HG02981 (cell line): ENCODE results near the gene LCP2.
"Not testable (repeated sequence)": the region's sequence is repeated elsewhere in the genome, so short reads cannot be mapped to it uniquely, and the experiment has no call there.

ENCODE experiments used
- ATAC-seq: cut with Tn5 transposase; IDR thresholded peaks from one replicate; pipeline ENCODE4 v1.9.1; 2021; ENCODE audit warnings: mild to moderate bottlenecking, moderate library complexity; ENCODE audit not compliant: unreplicated experiment

LCP2 gene

DNA sequence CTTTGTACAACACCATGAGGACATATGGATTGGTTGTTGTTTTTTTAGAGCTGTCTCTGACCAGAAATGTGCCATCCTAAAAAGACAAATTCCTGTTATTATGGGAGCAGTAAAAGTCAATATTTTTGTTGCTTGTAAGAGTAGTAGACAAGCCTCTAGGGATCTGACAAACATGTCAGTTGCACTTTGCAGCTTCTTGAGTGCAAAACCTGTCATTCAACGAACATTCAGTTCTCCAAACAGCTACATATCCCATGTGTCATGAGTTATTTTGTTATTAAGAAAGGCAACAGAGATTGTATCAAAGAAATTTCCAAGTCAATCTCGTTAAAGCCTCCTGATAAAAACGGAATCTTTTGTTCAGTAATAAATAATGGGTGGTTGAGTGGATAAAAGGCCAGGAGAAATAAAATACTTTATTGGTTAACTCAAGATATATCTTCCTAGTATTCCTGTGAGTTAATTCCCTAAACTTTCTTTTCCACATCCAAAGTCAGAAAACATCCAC is 46.7 kb downstream of the LCP2 start:
- ATAC-seq = no peak

DNA sequence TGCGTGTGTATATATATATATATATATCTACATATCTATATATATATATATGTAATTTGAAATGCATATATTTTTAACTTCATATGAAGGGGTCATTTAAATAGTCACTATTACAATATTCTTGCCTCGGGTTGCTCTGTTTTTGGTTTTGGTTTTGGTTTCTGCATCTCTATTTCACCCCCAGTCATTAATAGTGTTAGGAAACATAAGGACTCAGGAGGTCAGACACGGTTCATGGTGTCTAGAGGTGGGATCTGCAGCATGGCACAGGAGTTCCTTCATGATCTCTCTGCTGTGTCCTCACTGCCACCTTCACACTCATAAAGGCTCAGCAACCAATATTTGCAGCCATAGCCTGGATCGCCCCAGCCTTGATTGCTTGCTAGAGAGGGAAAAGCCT is 48.2 kb downstream of the LCP2 start:
- ATAC-seq = no peak

GRCh38 chr5:170248931-170249227 is 48.7 kb downstream of the LCP2 start:
- ATAC-seq = not testable (repeated sequence)

DNA sequence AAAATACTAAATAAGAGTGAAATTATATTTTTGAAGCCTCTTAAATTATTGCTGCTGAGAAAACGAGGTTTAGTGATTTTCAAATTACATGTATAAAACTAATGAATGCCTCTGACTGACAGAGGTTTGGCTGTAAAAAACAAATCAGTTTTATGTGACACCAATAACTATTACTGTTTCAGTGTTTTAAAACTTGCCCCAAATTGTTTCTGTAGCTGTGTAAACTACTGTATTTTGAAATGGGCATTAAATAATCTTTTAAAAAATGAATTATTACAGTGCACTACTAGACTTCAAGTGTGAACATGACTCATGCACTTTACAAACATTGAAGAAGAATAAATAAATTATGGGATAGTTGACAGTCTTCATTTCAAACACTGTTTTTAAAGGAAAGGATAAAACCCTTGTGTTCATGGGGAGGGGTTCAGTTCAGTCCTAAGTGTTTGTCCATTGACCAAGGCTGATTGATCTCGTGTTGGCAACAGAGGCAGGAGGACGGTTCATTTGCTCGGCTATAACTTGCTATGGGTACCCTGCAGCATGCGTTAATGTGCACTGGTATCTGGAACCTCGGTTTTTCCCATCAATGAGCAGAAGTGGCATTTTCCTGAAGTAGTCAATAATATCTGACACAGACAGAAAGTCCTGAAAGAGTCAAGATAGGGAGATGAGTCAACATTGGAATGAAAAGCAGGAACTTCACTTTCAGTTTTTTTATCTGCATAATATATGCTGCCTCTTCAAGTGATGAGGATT is 49.2 kb downstream of the LCP2 start:
- no peak for ATAC-seq

DNA sequence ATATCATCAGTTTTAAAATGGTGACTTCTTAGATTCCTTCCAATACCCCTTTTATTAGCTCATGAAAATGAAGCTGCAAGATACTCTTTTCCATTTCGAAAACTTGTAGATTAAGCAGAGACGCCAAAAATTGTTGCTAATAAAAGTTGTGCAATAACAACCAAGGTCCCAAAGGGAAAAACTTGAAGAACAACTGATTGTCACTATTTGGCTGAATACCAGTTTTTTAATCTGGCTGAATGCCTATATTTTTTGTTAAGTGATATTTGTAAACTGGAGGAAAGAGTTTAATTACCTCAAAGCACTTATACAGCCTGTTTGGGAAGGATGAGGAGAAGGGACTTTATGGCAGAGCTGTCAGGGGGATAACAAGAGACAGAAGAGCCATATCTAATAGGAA is 50.2 kb downstream of the LCP2 start:
- ATAC-seq = no peak

- no peak for ATAC-seq
Measured at GRCh38 chr5:170246126-170246870, 51.3 kb downstream of the LCP2 start.

DNA sequence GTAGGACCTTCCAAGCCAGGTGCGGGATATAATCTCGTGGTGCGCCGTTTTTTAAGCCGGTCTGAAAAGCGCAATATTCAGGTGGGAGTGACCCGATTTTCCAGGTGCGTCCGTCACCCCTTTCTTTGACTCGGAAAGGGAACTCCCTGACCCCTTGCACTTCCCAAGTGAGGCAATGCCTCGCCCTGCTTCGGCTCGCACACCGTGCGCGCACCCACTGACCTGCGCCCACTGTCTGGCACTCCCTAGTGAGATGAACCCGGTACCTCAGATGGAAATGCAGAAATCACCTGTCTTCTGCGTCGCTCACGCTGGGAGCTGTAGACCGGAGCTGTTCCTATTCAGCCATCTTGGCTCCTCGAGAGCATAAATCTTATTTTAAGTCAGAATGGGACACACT is 52.1 kb downstream of the LCP2 start:
- not testable (repeated sequence) for ATAC-seq

GRCh38 chr5:170238456-170239196 is 59.0 kb downstream of the LCP2 start:
- ATAC-seq = no peak

DNA sequence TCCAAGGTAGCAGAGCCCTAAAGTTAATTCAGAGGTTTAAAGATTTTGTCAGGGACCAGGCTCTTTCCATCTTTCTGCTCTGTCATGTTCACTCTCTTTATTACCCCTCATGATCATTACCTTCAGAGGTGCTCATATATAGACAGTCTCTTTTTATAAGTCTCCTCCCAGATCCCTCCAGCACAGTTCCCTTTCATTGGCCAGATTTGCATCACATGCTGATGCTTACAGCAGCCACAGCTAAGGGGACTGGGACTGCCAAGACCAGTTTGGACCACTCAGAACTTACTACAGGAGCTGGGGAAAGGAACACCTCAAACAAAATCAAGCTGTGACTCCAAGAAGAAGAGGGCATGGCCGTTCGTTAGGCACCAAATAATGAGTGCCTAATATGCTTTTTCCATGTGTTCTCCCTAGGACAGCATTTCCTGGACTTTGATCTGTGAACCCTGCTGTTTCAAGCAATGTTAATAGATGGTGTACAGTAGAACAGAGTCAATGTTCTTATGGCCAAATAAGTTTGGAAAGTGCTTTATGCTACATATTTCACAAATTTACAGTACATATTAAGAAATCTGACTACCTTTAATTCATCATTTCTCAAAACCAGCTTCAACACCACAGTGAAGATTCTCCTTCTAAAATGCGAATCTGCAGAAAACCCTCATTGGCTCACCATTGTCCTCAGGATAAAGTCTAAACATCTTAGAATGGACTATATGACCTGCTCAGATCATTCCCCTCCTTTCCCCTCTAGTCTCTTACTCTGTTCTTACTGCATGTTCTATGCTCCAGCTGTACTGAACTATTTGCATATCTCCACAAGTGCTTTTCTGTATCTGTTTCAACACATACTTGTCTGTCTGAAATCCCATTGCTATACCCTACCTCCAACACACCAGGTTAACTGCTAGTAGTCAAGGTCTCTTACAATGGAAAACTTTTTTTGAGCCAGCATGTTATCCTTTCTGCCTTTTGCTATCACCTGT is 61.4 kb downstream of the LCP2 start:
- ATAC-seq = no peak

DNA sequence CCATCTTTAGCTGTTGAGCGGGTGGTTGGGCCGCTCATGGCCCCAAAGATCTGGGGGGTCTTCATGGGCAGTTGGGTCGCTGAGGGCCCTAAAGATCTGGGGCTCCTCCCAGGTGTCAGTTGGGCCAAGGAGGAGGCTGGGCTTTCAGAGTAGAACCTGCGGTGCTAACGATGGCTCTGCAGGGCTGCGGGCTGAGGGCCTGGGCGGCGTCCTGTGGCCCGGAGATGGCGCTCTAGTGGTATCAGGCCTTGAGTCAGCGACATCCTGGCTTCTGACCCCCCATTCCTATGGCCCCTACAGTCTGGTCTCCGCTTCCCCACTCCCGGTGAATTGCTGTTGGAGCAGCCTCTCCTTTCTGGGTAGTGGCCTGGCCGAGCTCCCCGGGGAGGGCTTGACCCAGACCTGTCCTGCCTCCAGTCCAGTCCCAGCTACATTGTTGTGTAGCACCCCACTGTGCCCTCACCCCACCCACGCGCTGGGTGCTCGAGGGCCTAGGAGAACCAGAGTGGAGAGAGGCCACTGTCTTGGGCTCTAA is 64.2 kb downstream of the LCP2 start:
- no peak for ATAC-seq

DNA sequence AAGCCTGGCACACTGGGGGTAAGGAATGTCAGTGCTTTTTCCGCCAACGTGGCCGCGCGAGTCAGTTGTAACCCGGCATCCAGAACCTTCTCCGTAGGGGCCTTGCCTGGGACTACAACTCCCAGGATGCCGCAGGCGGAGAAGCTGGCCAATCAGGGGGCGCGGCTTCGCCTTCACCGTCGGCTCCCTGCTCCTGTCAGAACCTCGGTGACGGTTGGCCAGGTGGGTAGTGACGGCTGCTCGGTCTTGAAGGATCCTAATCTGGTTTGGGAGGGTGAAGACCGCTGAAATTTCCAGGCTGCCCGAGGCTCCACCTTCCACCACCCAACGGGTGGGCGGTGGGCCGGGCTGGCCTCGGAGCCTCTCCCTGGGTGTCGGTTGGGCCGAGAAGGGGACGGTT is 64.8 kb downstream of the LCP2 start, which contains the start of gene C5orf58:
C5orf58 (plus strand) TSS at position 200 of the 400 bp plus-strand sequence. CDS start 1,992 bp downstream, outside the sequence.
- no peak for ATAC-seq

- no peak for ATAC-seq
Measured at GRCh38 chr5:170228762-170229435, 68.7 kb downstream of the LCP2 start.

- no peak for ATAC-seq
Measured at GRCh38 chr5:170226661-170227060, 70.9 kb downstream of the LCP2 start.

DNA sequence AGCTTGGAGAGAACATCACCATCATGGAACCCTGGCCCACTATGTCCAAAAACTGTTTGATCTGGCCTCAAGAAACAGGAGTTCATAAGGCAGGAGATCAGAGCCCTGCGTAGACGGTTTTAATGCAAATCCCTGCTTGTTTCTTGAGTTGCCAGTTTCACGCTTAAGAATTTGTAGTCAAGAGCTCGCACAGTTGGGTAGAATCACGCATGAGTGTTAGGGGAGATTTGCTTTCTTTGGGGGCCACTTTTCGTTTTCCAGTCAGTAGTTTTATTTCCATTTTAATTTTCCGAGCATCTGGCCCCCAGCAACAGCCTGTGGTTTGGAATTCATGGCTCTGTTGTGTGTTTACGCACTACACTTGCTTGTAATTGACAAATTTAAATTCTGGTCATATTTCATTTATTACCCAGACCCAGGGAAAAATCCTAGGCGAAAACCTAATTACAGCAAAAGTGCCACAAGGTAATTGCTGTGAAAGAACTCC is 71.4 kb downstream of the LCP2 start:
- no peak for ATAC-seq

GRCh38 chr5:170225326-170226128 is 72.0 kb downstream of the LCP2 start:
- peak; percentile 57 for ATAC-seq

DNA sequence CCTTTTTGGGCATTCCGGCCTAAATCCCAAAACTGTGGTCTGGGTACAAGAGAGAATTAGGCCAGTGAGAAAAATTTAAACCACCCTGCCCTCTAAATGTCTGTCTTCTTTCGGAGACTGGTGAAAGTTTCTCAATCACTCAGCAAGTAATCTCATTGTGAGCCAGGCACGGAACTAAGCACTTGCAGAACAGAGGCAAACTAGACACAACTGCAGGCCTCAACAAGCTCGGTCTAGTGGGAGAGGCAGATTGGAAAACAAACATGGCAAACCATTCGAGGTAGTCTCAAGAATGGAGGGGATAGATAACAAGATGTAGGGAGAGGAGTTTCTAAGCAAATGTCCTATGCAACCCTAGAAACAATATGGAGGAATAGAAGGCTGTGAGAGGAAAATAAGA is 73.7 kb downstream of the LCP2 start:
- ATAC-seq = no peak

- no peak for ATAC-seq
Measured at GRCh38 chr5:170223360-170223759, 74.2 kb downstream of the LCP2 start.

DNA sequence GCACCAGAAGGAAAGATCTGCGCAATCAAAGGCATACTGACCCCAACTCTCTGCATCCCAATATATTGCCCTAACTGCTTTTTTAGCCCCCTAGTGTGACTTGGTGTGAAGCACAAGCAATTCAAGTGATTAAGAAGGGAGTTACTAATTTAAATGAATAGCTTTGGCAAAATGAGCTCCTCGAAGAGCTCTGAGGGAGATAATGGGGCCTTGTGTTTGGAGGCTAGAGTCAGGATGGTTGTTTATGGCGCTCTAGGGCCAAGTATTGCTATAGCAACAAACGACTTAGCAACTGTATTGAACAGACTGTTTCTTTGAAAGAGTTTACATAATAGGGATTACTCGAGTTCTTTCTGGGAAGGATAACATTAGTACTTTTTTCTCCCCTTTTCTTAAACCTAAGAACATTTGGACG is 76.2 kb downstream of the LCP2 start:
- no peak for ATAC-seq

GRCh38 chr5:170220191-170220590 is 77.4 kb downstream of the LCP2 start:
- ATAC-seq = no peak
